Left lung (tissue), 10 donors: Measurements from ENCODE around the gene FBRSL1. TPM values are rescaled to one million over a fixed set of nuclear protein-coding genes. Genes with fewer than 3 reads are reported as not detected.
"Not testable (repeated sequence)": the region's sequence is repeated elsewhere in the genome, so short reads cannot be mapped to it uniquely, and the experiment has no call there.

Experiments
- ATAC-seq: fragments of 200-7000 bp; cut with Tn5 transposase; one replicate; pipeline ENCODE4 v1.9.1; 2020; ENCODE audit warnings: moderate library complexity
- DNase-seq, 4 donors: peaks; one replicate each; pipeline ENCODE4 v3.0.0-alpha.2; 2013 to 2020
- H3K27ac ChIP-seq, 2 donors: fragments of 200-600 bp; sonication (generic) in 1 of 2; one replicate each; pipeline versions ENCODE4 v1.5.0 to v1.8.0; 2020 to 2021
- H3K27me3 ChIP-seq, 2 donors: fragments of 200-600 bp; sonication (generic) in 1 of 2; one replicate each; pipeline versions ENCODE4 v1.5.0 to v1.8.0; 2020 to 2021
- H3K36me3 ChIP-seq, 2 donors: fragments of 200-600 bp; sonication (generic) in 1 of 2; one replicate each; pipeline versions ENCODE4 v1.5.0 to v1.8.0; 2020 to 2021
- H3K4me1 ChIP-seq, 2 donors: fragments of 200-600 bp; one replicate each; pipeline ENCODE4 v1.8.0; 2021
- H3K4me3 ChIP-seq, 2 donors: fragments of 200-600 bp; sonication (generic) in 1 of 2; one replicate each; pipeline versions ENCODE4 v1.5.0 to v1.8.0; 2020 to 2021; ENCODE audit warnings: mild to moderate bottlenecking in 1 of 2
- H3K9me3 ChIP-seq, 2 donors: fragments of 200-600 bp; sonication (generic) in 1 of 2; one replicate each; pipeline versions ENCODE4 v1.5.0 to v1.8.0; 2020 to 2021
- intact Hi-C, 2 donors: fragments of 100-400 bp; cut with DNase I; formaldehyde crosslinking; loops; one replicate each; pipeline versions ENCODE4 v1.11.2 to v1.14.2; 2022
- polyA plus RNA-seq, 6 donors: library from polyadenylated mRNA; unstranded; fragments of 120-200 nt; gene quantifications; one replicate each; pipeline ENCODE4 v1.2.1, GENCODE V29; 2013; ENCODE audit not compliant: insufficient read length in 6 of 6
- total RNA-seq, 2 donors: library from RNA; stranded (reverse); fragmentation: NEBNext Ultra II Directional; extraction: Animal tissue kit (Norgen Biotek cat#: 25700); gene quantifications; one replicate each; pipeline ENCODE4 v1.2.1, GENCODE V29; 2021
- TF ChIP-seq, protein P1 (sequence below), 2 donors: fragments of 200-600 bp; sonication (generic) in 1 of 2; IDR thresholded peaks; one replicate each; pipeline versions ENCODE4 v1.5.0 to v1.8.0; 2021; ENCODE audit warnings: antibody characterized with exemption in 2 of 2
- donor health status: DM: no; HTN: yes; CAD: no.
- donor health status: DM: no; HTN: no; CAD: no.

The FBRSL1 gene
- total and polyA plus RNA-seq, 8 donors = 44.7 to 113 (median 83.9) TPM

GRCh38 chr12:132461526-132461925 is 28.4 kb upstream of the FBRSL1 start:
- no peak overlapping the region for H3K27ac ChIP-seq
- H3K9me3 ChIP-seq = peaks cover 0 to 2% of the 10 kb centered on the region in 2 donors
- H3K4me3 ChIP-seq = no peak overlapping the region
- no peaks in the 10 kb centered on the region for H3K4me1 ChIP-seq
- DNase-seq = peak in 1 of 4 donors; percentile 37
- H3K27me3 ChIP-seq = peaks cover 0 to 46% of the 10 kb centered on the region in 2 donors
- ATAC-seq = no peak
- no peaks in the 10 kb centered on the region for H3K36me3 ChIP-seq
- TF ChIP-seq, protein P1, sequence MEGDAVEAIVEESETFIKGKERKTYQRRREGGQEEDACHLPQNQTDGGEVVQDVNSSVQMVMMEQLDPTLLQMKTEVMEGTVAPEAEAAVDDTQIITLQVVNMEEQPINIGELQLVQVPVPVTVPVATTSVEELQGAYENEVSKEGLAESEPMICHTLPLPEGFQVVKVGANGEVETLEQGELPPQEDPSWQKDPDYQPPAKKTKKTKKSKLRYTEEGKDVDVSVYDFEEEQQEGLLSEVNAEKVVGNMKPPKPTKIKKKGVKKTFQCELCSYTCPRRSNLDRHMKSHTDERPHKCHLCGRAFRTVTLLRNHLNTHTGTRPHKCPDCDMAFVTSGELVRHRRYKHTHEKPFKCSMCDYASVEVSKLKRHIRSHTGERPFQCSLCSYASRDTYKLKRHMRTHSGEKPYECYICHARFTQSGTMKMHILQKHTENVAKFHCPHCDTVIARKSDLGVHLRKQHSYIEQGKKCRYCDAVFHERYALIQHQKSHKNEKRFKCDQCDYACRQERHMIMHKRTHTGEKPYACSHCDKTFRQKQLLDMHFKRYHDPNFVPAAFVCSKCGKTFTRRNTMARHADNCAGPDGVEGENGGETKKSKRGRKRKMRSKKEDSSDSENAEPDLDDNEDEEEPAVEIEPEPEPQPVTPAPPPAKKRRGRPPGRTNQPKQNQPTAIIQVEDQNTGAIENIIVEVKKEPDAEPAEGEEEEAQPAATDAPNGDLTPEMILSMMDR (IDR thresholded peaks at IDR 0.05) = no peak
- intact Hi-C loops = no loop called here

GRCh38 chr12:132462788-132463187 is 27.2 kb upstream of the FBRSL1 start:
- peak in 1 of 4 donors; percentile 18 for DNase-seq
- Histone ChIP-seq H3K36me3 (no peaks in the 10 kb centered on the region), H3K27ac (no peak overlapping the region), H3K9me3 (peaks cover 0 to 2% of the 10 kb centered on the region in 2 donors), H3K27me3 (peaks cover 0 to 51% of the 10 kb centered on the region in 2 donors), H3K4me3 (no peak overlapping the region), H3K4me1 (no peaks in the 10 kb centered on the region)
- intact Hi-C loops = no loop called here
- ATAC-seq = no peak
- TF ChIP-seq, protein P1 (IDR thresholded peaks at IDR 0.05) = no peak

DNA sequence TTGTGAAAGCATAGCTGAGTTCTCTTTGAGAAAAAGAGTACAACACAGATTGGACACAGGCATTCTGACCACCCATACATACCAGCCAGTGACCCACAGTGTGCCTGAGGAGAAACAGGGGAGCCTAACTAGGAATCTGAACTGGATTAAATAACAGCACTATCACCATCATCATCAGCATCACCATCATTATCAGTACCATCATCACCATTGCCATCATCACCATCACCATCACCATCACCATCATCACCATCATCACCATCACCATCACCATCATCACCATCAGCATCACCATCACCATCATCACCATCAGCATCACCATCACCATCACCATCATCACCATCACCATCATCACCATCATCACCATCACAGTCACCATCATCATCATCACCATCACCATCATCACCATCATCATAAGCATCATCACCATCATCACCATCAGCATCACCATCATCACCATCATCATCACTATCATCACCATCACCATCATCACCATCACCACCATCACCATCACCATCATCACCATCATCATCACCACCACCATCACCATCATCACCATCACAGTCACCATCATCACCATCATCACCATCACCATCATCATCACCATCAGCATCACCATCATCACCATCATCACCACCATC is 26.5 kb upstream of the FBRSL1 start:
- intact Hi-C loops, ATAC-seq, H3K4me3 ChIP-seq, H3K9me3 ChIP-seq, DNase-seq, H3K27ac ChIP-seq, H3K36me3 ChIP-seq, H3K4me1 ChIP-seq: not testable (repeated sequence)
- H3K27me3 ChIP-seq = peaks cover 0 to 54% of the 10 kb centered on the region in 2 donors

GRCh38 chr12:132464304-132464703 is 25.6 kb upstream of the FBRSL1 start:
- H3K4me3 ChIP-seq, H3K27ac ChIP-seq, H3K36me3 ChIP-seq, H3K4me1 ChIP-seq, H3K9me3 ChIP-seq, DNase-seq, ATAC-seq, intact Hi-C loops: not testable (repeated sequence)
- peaks cover 0 to 54% of the 10 kb centered on the region in 2 donors for H3K27me3 ChIP-seq

GRCh38 chr12:132464820-132465219 is 25.1 kb upstream of the FBRSL1 start:
- no peak overlapping the region for H3K27ac ChIP-seq
- intact Hi-C loops = no loop called here
- TF ChIP-seq, protein P1 (IDR thresholded peaks at IDR 0.05) = no peak
- H3K4me1 ChIP-seq = no peaks in the 10 kb centered on the region
- ATAC-seq = no peak
- H3K36me3 ChIP-seq = no peaks in the 10 kb centered on the region
- peak in 1 of 4 donors; percentile 76 for DNase-seq
- H3K27me3 ChIP-seq = peaks cover 0 to 55% of the 10 kb centered on the region in 2 donors
- no peak overlapping the region for H3K4me3 ChIP-seq
- peaks cover 0 to 2% of the 10 kb centered on the region in 2 donors for H3K9me3 ChIP-seq

- Histone ChIP-seq H3K9me3 (peaks cover 0 to under 1% of the 10 kb centered on the region in 2 donors), H3K4me3 (no peak overlapping the region), H3K4me1 (no peaks in the 10 kb centered on the region), H3K27ac (no peak overlapping the region), H3K27me3 (peaks cover 0 to 56% of the 10 kb centered on the region in 2 donors), H3K36me3 (no peaks in the 10 kb centered on the region)
- ATAC-seq (no peak), DNase-seq (peak in 1 of 4 donors; percentile 71)
- intact Hi-C loops = no loop called here
- TF ChIP-seq, protein P1 (IDR thresholded peaks at IDR 0.05) = no peak
Measured at GRCh38 chr12:132465269-132466190, 24.4 kb upstream of the FBRSL1 start.
